Upper lobe of left lung (tissue), 6 donors: ENCODE measurements around the gene MLLT6. TPM values are rescaled to one million over a fixed set of nuclear protein-coding genes. Genes with fewer than 3 reads are reported as not detected.

Experiments
- ATAC-seq, 2 donors: fragments of 200-7000 bp; cut with Tn5 transposase; one replicate each; pipeline ENCODE4 v1.9.1; 2022; ENCODE audit warnings: mild to moderate bottlenecking in 2 of 2, moderate library complexity in 2 of 2; ENCODE audit not compliant: low FRiP score in 2 of 2
- DNase-seq, 2 donors: peaks; one replicate each; pipeline ENCODE4 v3.0.0-alpha.2; 2019 to 2020
- H3K27ac ChIP-seq, 4 donors: fragments of 200-600 bp; sonication (generic); one replicate each; pipeline ENCODE4 v1.5.1; 2016 to 2019
- H3K27me3 ChIP-seq, 4 donors: fragments of 200-600 bp; sonication (generic); one replicate each; pipeline ENCODE4 v1.5.1; 2017 to 2019
- H3K36me3 ChIP-seq, 4 donors: fragments of 200-600 bp; sonication (generic); one replicate each; pipeline ENCODE4 v1.5.1; 2016 to 2019
- H3K4me1 ChIP-seq, 4 donors: fragments of 200-600 bp; sonication (generic); one replicate each; pipeline ENCODE4 v1.5.1; 2018 to 2019
- H3K4me3 ChIP-seq, 4 donors: fragments of 200-600 bp; sonication (generic); one replicate each; pipeline ENCODE4 v1.5.1; 2017 to 2019; ENCODE audit warnings: mild to moderate bottlenecking in 2 of 4, moderate library complexity in 1 of 4
- H3K9me3 ChIP-seq, 4 donors: fragments of 200-600 bp; sonication (generic); one replicate each; pipeline ENCODE4 v1.5.1; 2018 to 2019
- EP300 ChIP-seq, 4 donors: sonication (generic); formaldehyde crosslinking; IDR thresholded peaks; one replicate each; pipeline ENCODE4 v1.5.1; 2017; ENCODE audit warnings: antibody characterized with exemption in 4 of 4, control low read depth in 2 of 4
- POLR2A ChIP-seq, 4 donors: fragments of 450-650 bp; IDR thresholded peaks; one replicate each; pipeline ENCODE4 v1.5.1; 2016 to 2017; ENCODE audit warnings: antibody characterized with exemption in 4 of 4, mild to moderate bottlenecking in 2 of 4
- POLR2AphosphoS5 ChIP-seq, 2 donors: sonication (generic); formaldehyde crosslinking; IDR thresholded peaks; one replicate each; pipeline ENCODE4 v1.5.1; 2017; ENCODE audit warnings: antibody characterized with exemption in 2 of 2
- WGBS, 2 donors: methylation state at CpG; one replicate each; pipeline ENCODE4 v1.1.5; 2017 to 2018; 5-methylcytosine and 5-hydroxymethylcytosine counted together
- total RNA-seq, 6 donors: library from RNA; depleted of rRNA in 4 of 6; stranded (reverse); fragments of >200 nt in 4 of 6; gene quantifications; one replicate each; pipeline versions ENCODE4 v1.1.0 to v1.2.1, GENCODE V29; 2016 to 2021
- TF ChIP-seq, protein P1 (sequence below), 6 experiments: fragments of 450-650 bp in 4 of 6; fragments of 200-600 bp in 2 of 6; sonication (generic) in 2 of 6; IDR thresholded peaks; one replicate each; pipeline ENCODE4 v1.5.1; 2016 to 2019; ENCODE audit warnings: antibody characterized with exemption in 6 of 6
- donor health status: DM: no; HTN: no; CAD: no; lungs with moderate emphysema.
- donor health status: DM: no; HTN: yes; CAD: no; lungs with severe emphysema.

Gene MLLT6
- total RNA-seq, 6 donors from 2014 or later, result 69.2 to 305 (median 122) TPM

DNA sequence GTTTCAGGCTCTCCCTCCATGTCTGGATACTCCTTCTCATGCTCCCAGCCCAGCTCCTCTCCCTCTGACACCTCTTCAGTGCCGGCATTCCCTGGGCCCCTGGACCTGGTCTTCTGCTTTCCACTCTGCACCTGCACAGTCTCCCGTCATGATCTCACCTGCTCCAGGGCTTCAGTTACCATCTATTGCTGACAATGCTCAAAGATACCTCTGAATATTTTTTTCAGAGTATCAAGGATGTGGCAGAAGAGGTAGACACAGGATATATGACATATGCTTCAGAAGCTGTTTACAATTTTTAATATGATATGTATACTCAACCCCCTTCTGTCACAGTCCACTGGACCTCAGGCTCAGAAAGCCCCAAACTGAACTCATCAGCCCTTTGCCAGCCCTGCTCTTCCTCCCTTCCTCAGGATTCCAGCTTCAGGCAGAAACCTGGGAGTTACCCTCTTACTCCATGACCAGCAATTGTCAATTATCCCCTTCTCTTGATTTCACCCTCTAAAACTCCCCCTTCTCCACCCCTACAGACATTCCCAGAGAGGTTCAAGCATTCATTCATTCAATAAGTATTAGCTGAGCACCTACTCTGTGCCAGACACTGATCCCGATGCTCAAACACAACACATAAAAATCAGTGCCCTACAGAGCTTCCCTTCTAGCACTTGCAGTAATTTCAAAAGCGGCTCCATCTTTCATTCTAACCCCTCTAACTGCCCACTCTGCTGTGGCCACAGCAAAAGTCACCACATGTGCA is 7.8 kb upstream of the MLLT6 start:
- TF ChIP-seq POLR2A (IDR thresholded peaks at IDR 0.05) (no peak), EP300 (IDR thresholded peaks at IDR 0.05) (no peak), POLR2AphosphoS5 (IDR thresholded peaks at IDR 0.05) (no peak)
- TF ChIP-seq, protein P1, sequence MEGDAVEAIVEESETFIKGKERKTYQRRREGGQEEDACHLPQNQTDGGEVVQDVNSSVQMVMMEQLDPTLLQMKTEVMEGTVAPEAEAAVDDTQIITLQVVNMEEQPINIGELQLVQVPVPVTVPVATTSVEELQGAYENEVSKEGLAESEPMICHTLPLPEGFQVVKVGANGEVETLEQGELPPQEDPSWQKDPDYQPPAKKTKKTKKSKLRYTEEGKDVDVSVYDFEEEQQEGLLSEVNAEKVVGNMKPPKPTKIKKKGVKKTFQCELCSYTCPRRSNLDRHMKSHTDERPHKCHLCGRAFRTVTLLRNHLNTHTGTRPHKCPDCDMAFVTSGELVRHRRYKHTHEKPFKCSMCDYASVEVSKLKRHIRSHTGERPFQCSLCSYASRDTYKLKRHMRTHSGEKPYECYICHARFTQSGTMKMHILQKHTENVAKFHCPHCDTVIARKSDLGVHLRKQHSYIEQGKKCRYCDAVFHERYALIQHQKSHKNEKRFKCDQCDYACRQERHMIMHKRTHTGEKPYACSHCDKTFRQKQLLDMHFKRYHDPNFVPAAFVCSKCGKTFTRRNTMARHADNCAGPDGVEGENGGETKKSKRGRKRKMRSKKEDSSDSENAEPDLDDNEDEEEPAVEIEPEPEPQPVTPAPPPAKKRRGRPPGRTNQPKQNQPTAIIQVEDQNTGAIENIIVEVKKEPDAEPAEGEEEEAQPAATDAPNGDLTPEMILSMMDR (IDR thresholded peaks at IDR 0.05), result no peak
- Histone ChIP-seq H3K27me3 (no peaks in the 10 kb centered on the region), H3K4me1 (peaks cover 26 to 46% (median 39%) of the 10 kb centered on the region in 4 donors), H3K27ac (no peak overlapping the region), H3K9me3 (no peaks in the 10 kb centered on the region), H3K36me3 (no peaks in the 10 kb centered on the region), H3K4me3 (no peak overlapping the region)
- no peak for DNase-seq
- WGBS, 2 donors, result 89 to 90% methylated on average over 4 of the region's 4 CpGs
- ATAC-seq, result no peak

DNA sequence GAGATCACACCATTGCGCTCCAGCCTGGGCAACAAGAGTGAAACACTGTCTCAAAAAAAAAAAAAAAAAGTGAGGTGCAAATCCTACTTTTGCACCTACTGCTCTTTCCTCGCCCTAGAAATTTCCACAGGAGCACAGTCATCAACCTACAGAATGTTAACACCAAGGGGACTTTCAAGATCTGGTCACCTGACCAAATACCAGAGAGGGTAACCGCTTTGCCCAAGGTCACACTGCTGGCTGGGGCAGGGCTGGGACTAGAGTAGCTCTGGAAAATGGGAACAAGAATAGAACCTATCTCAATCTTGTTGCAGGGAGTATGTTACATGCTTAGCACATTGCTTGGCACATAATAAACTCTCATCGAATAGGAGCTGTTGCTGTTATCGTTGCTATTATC is 6.3 kb upstream of the MLLT6 start:
- 81 to 86% methylated on average over 5 of the region's 5 CpGs for WGBS, 2 donors
- ATAC-seq (no peak), DNase-seq (no peak)

DNA sequence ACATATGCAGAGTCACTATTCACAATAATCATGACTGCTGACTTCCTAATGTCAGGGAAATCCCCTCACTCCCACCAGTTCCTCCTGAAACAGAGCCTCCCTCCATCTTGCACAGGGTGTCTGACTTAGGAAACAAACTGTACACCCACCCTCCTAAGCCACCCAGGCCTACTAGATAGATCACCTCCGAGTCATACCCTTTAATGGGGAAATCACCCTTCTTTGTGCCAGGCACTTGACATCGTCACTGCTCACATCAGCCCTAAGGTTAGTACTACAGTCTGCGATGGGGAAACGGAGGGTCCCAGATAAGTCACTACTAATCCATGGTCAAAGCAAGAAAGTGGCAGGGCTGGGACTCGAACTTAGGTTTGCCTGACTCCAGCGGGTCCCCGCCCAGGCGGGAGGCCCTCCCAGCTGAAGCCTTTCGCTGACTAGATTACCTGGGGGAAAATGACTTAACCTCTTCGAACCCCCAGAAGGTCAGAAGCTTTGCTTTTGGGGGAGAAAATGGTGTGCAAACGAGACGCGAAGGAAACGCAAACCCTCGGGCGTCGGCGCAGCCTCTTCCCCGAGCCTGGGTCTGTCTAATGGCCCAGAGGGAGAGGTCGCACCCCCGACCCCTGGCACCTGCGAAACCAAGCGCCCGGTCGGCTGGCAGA is 3.4 kb upstream of the MLLT6 start:
- peak in 1 of 2 donors; percentile 28 for TF ChIP-seq POLR2AphosphoS5 (IDR thresholded peaks at IDR 0.05)
- TF ChIP-seq POLR2A (IDR thresholded peaks at IDR 0.05), result no peak
- TF ChIP-seq, protein P1 (IDR thresholded peaks at IDR 0.05), result no peak
- TF ChIP-seq EP300 (IDR thresholded peaks at IDR 0.05), result peak in 2 of 4 donors; percentile 27 to 40
- peaks cover 0 to 3% (median 0%) of the 10 kb centered on the region in 4 donors for H3K27me3 ChIP-seq
- 0 to 2% methylated on average over 5 to 20 of the region's 25 CpGs for WGBS, 2 donors
- H3K36me3 ChIP-seq, result no peaks in the 10 kb centered on the region
- peaks cover 34 to 58% (median 46%) of the 10 kb centered on the region in 4 donors for H3K4me1 ChIP-seq
- peak overlapping the region; percentile 94 to 98 (median 96) for H3K27ac ChIP-seq
- ATAC-seq (peak in 1 of 2 donors; percentile 26), DNase-seq (peak in 1 of 2 donors; percentile 55)
- H3K4me3 ChIP-seq, result peak overlapping the region; percentile 42 to 97 (median 93)
- H3K9me3 ChIP-seq, result no peaks in the 10 kb centered on the region

More for the DNA sequence above, 6.3 kb upstream of the MLLT6 start:
- Histone ChIP-seq H3K4me1 (peaks cover 34 to 56% (median 48%) of the 10 kb centered on the region in 4 donors), H3K27me3 (no peaks in the 10 kb centered on the region), H3K27ac (peak overlapping the region in 3 of 4 donors; percentile 94 to 98 (median 96)), H3K36me3 (no peaks in the 10 kb centered on the region), H3K9me3 (no peaks in the 10 kb centered on the region), H3K4me3 (no peak overlapping the region)
- TF ChIP-seq POLR2AphosphoS5 (IDR thresholded peaks at IDR 0.05), result no peak
- TF ChIP-seq POLR2A (IDR thresholded peaks at IDR 0.05), result no peak
- no peak for TF ChIP-seq EP300 (IDR thresholded peaks at IDR 0.05)
- TF ChIP-seq, protein P1 (IDR thresholded peaks at IDR 0.05), result no peak

- DNase-seq (peak; percentile 87 to 97), ATAC-seq (peak; percentile 75 to 81)
- H3K27me3 ChIP-seq, result peaks cover 0 to 3% (median 0%) of the 10 kb centered on the region in 4 donors
- WGBS, 2 donors, result 1% methylated on average over 45 of the region's 81 CpGs; no CpG with 5 or more reads in 1 of the 2 donors
- H3K27ac ChIP-seq, result peak overlapping the region; percentile 94 to 98 (median 96)
- H3K4me1 ChIP-seq, result peaks cover 41 to 65% (median 53%) of the 10 kb centered on the region in 4 donors
- peaks cover 0 to under 1% (median 0%) of the 10 kb centered on the region in 4 donors for H3K36me3 ChIP-seq
- H3K9me3 ChIP-seq, result no peaks in the 10 kb centered on the region
- peak overlapping the region; percentile 78 to 97 (median 93) for H3K4me3 ChIP-seq
- TF ChIP-seq POLR2AphosphoS5 (IDR thresholded peaks at IDR 0.05) (peak; percentile 74 to 97), EP300 (IDR thresholded peaks at IDR 0.05) (peak in 1 of 4 donors; percentile 27), POLR2A (IDR thresholded peaks at IDR 0.05) (peak in 3 of 4 donors; percentile 67 to 91 (median 70))
- TF ChIP-seq, protein P1 (IDR thresholded peaks at IDR 0.05), result no peak
Observed at GRCh38 chr17:38702166-38702915, 2.7 kb upstream of the MLLT6 start.
